DMS153 treated with DMSO at 0.1 percent for 48 hours (cell line): Measurements from ENCODE around the gene ZNRF1.
"Not testable (repeated sequence)": the region's sequence is repeated elsewhere in the genome, so short reads cannot be mapped to it uniquely, and the experiment has no call there.

Source experiments
- DNase-seq: peaks from one replicate; lab custom pipeline; 2025; ENCODE audit not compliant: unreplicated experiment; lab: John Stamatoyannopoulos, UW

ZNRF1 gene

DNA sequence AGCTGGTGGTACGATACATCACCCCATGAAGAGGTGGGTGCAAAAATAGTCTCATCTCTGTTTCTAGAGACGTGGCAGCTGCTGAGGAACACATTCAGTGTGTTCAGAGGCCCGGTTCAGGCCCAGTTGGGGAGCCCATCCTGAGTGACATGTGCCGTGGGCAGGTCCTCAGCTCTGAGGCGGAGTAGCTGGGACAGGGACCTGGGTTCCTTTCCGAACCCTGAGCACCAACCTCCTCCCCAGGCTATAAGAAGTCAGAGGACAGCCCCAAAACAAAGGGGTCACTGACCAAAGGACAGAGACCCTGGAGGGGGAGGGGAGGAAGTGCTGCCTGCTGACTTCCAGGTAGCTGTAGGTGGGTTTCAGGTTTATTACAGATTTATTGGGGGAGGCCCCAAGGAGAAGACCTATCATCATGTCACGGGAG, 112.7 kb downstream of the ZNRF1 start:
- no peak for DNase-seq

DNA sequence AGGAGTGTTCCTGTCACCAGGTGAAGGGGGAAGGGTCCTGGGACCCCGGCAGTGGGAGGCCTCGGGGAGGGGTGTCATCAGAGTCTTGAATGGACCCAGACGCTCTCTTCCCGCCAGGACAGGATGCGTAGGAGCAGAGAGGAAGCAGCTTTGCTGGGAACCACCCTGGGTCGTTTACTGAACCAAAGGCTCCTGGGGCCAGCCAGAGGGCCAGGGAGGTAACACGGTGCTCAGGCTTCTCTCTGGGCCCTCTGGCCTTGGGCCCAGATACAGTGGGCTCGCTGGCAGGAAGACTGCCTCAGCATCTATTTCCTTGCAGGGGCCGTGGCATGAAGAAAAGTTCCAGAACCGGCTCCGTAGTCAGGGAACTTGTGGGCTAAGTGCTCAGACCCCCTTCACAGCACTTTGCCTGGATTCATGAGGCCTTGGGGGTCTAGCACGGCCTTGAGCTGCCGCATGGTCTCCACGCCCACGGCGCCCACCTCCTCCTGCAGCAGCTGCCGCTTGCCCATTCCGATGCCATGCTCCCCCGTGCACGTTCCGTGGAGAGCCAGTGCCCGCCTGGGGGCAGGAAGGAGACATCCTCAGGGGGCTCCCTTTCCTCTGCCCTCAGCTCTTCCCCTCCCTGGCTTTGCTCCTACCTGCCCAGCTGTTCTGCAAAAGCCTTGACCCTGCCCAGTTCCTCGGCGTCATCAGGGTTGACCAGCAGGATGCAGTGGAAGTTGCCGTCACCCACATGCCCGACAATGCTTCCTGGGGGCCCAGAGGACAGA, 113.3 kb downstream of the ZNRF1 start:
- no peak for DNase-seq

DNA sequence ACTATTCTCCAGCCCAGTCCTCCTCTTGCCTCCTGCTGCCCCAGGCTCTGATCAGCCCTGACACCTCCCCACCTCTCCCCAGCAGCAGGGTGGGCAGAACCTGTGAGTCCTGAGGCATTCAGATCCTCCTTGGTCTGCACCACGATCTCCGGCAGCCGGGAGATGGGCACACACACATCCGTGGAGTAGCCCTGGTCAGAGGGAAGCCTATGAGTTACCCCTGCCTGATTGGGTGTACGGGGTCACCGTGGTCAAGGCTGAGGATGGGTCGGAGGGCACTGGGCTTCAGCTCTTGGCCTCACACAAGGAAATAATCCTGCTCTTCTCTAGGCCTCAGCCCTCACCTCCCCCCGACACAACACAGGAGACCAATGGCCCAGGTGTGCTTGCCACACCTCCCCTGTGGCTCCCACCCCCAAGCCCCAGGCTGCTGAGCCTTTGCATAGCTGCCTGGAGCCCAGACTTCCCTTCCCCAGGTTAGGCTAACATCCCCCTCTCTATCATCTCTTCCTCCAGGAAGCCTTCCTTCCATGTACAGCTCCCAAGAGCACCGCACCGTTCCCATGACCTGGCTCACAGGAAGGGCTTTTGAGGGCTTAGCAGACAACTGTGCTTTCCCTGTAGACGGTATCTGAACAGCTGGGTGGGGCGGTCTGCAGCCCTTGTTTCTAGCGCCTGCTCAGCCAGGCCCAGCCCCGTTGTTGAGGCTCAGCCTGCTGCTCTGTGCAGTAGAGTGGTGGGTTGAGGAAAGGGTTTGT, 114.1 kb downstream of the ZNRF1 start:
- no peak for DNase-seq

DNA sequence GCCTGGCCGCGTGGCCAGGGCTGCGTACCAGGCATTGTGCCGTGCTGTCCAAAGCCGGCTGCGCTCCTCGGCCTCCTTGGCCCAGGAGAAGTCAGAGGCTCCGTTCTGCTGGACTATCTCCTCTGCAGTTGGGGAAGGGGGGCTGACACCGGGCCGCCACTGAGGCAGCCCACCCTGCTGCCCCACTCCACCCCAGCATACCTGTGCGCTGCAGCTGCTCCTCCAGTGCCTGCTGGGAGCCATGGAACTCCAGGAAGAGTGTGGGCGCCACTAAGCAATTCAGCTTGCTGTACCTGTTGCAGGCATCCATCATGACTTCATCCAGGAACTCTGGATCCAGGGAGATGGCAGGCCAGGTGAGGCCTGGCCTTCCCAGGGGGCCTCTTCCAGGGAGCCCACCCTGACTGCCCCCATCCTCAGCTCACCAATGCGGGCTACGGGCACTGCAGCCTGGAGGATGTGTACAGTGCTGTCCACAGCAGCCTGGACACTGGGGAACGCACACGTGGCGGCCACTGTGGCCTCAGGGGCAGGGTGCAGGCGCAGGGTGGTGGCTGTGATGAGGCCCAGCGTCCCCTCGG, 114.8 kb downstream of the ZNRF1 start:
- no peak for DNase-seq

DNA sequence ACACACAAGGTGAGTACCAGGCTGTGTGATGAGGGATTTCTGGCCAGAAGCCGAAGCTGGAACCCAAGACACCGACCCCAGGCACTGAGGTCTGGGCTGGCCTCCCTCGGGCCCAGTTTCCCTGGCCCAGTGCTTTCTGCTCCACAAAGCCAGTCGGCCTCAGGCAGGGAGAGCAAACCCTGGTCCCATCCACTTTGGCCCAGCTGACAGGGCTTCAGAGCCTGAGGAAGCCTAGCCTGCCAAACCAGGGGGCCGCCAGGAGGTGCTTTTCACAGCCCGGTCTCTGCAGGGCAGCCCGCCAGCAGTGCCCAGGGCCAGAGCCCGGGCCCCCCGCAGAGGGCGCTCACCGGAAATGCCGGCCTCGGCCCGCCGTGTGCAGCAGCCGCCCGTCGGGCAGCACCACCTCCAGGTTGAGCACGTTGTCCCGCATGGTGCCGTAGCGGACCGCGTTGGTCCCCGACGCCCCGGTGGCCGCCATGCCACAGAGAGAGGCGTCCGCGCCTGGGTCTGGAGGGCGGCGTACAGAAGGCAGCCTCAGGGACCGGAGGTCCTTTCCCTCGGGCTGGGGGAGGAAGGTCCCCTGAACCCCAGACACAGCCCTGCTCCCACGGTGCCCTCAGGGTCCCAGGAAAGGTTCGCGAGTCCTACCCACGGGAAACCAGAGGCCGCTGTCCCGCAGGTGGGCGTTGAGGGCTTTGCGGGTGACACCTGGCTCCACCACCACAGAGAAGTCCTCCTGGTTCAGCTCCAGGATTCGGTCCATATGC, 115.5 kb downstream of the ZNRF1 start:
- no peak for DNase-seq

DNA sequence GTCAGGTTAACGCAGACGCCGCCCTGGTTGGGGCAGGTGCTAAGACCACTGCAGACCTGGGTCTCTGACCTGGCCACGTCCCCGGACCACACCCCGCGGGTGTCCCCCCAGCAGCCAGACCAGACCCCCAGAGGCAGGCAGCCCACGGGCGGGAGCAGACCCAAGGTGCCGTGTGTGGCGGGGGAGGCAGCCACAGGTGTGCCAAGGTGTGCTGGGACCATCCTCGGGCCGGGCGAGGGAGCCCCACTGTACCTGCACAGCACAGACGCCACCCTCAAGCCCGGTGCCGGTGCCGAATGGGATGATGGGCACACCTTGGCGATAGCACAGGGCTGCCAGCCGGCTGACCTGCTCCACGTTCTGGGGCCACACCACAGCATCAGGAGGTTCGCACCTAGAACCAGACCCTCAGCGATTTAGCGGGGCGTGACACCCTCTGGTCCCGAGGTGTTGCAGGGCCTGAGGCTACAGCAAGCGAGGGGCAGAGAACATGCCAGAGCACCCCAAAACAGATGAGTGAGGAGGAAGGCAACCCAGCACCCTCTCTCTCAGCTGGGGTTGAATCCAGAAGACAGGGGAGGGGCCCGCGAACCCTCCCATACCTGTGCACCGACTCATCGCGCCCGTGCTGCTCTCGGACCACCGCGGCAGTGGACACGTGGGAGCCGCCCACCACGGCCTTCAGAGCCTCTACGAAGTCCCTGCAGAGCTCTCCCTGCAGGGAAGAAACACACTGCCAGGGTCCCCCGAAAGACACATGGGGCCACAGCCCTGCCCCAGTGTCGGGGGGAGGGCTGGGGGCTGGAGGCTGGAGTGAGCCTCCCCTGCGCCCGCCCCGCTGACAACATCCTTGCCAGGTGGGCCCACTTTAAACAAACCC, 116.4 kb downstream of the ZNRF1 start:
- no peak for DNase-seq

DNA sequence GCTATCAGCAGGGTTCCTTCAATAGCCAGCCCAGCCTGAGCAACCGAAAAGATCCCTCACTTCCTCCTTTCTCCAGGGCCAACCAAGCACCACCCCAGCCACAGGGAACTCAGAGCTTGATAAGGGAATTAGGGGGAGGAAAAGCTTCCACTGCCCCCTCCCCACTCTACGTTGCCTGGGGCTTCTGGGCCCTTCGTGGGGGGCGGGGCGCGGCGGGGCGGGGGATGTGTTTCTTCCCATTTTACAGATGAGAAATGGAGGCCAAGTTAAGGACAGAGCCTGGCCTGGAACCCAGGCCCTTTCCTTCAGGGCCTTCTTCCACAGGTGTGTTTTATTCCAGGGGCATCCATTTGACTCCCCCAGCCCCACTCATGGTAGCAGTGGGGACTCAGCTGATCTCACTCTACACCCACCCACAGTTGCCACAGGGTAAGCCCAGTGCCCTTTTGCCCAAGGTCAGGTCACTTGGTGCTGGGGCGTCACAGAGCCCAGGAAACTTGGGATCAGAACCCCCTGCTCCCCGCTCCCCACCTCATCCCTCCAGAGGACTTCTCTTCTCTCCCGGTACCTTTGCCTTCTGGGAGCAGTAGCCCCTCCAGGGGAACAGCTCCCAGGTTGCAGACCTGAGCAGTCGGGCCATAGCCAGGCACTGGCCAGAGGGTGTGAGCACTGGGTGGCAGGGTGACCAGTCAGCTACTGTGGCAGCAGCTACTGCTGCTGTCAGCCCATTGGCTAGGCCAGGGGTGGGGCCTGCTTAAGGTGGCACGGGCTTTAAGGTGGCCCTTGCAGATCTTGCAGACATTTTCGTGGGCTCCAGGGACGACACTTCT, 117.5 kb downstream of the ZNRF1 start, which contains the start of gene LDHD:
Gene LDHD, minus strand, starts transcription at position 700 of the 830 bp plus-strand sequence. Its CDS starts 60 bp downstream, at position 640.
- no peak for DNase-seq

DNA sequence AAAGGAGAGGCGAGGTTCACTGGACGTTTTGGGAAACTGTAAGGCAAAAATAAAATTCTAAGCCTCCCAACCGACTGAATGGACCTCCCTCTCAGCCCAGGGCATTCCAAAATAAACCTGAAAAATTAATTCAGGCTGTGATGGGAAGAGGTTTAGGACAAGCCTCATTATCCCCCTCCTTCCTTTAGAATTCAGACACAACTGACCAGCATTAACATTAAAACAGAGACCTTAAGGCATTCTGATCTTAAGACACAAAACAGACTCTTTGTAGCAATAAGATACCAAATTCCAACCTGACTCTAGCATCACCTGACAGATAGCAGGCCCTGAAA, 118.1 kb downstream of the ZNRF1 start:
- DNase-seq = no peak

DNA sequence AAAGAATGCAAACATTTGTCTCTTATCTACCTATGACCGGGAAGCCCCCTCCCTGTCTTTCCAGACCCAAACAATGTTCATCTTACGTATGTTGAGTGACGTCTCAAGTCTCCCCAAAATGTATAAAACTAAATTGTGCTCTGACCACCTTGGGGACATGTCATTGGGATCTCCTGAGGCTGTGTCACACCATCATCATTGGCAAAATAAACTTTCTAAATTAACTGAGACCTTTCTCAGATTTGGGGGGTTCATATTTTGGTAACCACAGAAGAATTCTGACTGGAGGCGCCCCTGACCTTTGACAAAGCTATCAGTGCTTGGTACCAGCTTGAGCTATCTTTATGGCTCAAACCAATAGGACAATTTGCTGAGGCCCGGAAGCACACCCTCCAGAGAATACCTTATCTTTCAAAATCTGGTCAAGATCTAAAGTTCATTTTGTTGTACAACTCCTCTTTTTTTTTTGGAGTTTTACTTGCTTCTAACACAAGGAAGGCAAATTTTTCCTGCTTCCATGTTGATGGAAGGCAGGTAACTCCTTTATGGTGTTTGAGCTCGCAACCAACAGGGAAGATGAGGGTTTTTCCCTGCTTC, 120.2 kb downstream of the ZNRF1 start:
- DNase-seq = no peak

DNA sequence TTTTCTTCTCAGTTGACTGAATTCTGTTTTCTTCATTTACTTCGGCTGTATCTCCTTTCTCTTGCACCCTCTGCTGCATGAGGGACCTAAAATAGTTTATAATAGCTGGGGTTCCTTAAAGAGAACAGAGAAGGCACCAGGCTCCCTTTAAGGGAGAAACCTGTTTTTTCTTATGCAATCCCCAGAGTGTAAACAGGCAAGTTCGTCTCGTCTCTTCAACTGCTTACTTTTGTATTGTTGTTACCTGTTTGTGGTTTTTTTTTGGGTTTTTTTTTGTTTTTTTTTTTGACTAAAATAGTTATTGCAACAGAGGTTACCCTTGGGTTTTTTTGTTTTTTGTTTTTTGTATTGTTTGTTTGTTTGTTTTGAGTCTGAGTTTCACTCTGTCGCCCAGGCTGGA, 121.4 kb downstream of the ZNRF1 start:
- no peak for DNase-seq

DNA sequence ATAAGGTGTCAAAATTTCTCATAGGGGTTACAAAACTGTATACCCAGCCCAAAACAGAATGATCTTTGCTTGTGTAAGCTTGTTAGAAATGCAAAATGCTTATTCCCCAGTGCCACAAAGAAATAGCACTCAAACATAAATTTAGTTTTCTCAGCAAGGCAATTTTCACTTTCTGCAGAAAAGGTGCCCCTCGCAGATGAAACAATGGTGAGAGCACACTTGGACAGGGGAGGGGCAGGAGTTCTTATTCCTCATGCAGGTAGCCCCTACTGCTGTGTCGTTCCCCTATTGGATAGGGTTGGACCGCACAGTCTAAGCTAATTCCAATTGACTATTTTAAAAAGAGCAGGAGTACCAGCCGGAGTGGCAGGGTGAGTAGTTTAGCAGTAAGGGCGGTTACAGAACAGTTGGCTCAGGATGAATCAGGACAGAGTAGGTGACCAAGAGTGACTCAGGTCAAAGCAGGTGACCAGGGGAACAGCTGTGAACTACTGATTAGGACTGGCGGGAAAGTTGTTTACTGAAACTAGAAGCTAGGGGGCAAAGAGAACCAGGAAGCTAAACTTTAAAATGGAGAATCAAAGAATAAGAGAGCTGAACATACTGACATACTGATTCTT, 123.2 kb downstream of the ZNRF1 start:
- no peak for DNase-seq

DNA sequence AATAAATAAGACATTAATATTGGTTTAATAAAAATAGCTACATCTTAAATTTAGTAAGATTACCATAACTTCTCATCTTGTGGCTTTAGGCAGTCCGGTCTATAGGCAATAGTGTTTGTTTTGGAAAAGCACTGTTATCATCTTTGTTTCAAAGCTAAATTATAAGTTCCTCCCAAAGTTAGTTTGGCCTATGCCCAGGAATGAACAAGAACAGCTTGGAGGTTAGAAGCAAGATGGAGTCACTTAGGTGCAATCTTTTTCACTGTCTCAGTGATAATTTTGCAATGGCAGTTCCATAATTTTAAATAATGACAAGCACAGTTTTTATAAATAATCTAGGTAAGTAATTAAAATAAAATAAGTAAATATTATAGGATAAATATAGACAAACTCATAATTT, 123.8 kb downstream of the ZNRF1 start:
- DNase-seq = no peak

DNA sequence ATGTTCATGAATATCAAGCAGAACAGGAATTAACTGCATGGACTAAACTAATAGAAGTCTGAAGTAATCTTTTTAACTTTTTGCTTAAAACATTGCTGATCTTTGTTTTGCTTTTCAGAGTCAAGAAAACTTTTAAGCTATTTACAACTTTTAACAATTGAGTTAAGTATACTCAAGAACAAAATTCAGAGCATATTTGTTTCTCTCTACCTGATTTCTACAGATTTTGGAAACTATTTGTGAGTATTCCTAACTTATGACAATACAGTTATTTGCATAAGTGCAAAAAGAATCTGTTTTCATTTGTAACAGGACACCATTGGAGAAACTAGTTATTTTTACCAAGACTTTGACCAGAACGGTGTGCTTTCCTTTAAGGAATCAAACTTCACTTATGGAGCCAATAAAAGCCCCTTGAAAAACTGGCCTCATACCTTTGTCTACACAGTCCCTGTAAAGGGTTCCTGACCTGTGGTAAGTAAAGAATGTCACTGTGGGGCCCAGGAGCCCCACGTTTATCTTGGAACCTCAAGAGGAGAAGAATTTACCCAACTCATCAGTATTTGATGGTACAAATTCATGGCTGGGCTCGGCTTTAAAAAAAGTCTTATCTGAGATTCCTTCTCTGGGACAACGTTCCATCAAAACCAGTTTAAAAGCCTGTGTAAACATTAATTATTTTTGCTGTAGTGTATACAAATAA, 129.0 kb downstream of the ZNRF1 start:
- DNase-seq = no peak

DNA sequence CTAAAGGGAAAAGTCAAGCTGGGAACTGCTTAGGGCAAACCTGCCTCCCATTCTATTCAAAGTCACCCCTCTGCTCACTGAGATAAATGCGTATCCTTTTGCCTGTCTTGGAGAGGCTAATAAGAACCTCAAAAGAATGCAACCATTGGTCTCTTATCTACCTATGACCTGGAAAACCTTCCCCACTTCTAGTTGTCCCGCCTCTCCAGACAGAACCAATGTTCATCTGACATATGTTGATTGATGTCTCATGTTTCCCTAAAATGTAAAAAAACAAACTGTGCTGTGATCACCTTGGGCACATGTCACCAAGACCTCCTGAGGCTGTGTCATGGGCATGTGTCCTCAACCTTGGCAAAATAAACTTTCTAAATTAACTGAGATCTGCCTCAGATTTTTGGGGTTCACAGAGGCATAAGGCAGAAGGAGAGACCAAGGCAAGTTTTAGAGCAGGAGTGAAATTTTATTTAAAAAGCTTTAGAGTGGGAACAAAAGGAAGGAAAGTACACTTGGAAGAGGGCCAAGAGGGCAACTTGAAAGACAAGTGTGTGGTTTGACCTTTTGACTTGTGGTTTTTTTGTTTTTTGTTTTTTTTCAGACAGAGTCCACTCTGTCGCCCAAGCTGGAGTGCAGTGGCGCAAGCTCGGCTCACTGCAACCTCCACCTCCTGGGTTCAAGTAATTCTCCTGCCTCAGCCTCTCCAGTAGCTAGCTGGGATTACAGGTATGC, 130.8 kb downstream of the ZNRF1 start:
- not testable (repeated sequence) for DNase-seq

DNA sequence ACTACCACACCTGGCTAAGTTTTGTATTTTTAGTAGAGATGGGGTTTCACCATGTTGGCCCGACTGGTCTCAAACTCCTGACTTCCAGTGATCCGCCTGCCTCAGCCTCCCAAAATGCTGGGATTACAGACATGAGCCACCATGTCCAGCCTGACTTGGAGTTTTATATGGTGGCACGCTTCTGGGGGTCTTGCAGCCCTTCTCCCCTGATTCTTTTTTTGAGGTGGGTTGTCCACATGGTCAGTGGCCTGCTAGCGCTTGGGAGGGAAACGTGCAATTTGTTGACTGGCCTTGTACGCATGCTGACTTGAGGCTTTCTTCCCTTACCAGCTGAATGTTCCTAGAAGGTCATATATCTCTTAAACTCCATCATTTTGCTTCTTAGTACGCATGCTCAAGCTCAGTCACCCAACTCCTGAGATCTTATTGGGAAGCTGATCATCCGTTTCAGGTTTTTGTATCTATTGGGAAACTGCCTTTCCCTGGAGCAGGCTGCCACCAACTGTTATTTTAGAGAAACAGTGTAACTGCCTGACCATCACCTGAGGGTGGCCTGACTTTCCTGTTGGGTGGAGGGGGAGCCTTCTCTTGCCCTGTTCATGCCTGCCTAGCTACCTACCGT, 131.4 kb downstream of the ZNRF1 start:
- no peak for DNase-seq

DNA sequence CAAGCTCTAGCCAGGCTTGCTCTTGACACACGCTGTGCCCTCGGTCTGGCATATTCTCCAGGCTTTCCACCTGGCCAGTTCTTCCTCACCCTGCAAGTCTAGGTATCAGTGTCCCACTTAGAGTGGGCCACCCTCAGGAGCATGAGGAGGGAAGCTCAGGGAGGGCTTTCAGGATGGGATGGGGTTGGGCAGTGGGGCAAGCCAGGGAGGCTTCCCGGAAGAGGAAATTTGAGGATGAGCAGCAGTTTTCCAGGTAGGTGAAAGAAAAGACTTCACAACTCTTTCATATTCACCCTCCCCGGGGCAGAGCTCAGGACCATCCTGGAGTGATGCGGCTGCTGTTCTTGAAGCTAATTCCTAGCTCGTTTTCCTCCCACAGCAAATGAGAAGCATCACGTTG, 132.3 kb downstream of the ZNRF1 start:
- no peak for DNase-seq

DNA sequence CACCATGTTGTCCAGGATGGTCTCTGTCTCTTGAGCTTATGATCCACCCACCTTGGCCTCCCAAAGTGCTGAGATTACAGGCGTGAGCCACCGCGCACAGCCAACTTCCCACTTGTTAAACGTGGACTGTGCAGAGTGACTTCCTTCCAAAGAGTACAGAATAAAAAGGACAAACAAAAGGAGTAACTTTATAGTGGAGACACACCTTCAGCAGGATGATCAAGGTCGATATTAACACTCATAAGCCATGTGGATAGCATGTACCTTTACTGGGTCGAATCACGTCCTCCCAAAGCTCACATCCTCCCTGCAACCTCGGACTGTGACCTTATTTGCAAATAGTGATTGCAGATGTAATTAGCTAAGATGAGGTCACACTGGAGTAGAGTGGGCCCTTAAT, 139.4 kb downstream of the ZNRF1 start:
- DNase-seq = no peak
